Epithelial cell of esophagus (primary cell): ENCODE results near the gene ARPIN.
"Not testable (repeated sequence)": the region's sequence is repeated elsewhere in the genome, so short reads cannot be mapped to it uniquely, and the experiment has no call there.

Experiments used
- DNase-seq: peaks from one replicate; pipeline ENCODE4 v3.0.0; 2010; ENCODE audit warnings: low read depth
- H3K4me3 ChIP-seq: 2 replicates; pipeline ENCODE4 v1.5.1; 2011; ENCODE audit warnings: mild to moderate bottlenecking, low read length, control low read depth
- CTCF ChIP-seq: IDR thresholded peaks from 2 replicates; pipeline ENCODE4 v1.5.1; 2011; ENCODE audit warnings: low read depth, mild to moderate bottlenecking, low read length, control low read depth, inconsistent platforms; ENCODE audit not compliant: insufficient read depth; ENCODE audit errors: missing control alignments

Gene ARPIN

GRCh38 chr15:89939910-89940309, 27.2 kb upstream of the ARPIN start:
- DNase-seq, result no peak
- no peak for TF ChIP-seq CTCF
- no peak overlapping the region for H3K4me3 ChIP-seq

- DNase-seq, H3K4me3 ChIP-seq: not testable (repeated sequence)
Measured at GRCh38 chr15:89939377-89939776, 26.6 kb upstream of the ARPIN start.

GRCh38 chr15:89937365-89938350, 24.9 kb upstream of the ARPIN start:
- H3K4me3 ChIP-seq, result no peak overlapping the region
- DNase-seq, result peak; percentile 43
- TF ChIP-seq CTCF, result no peak

- no peak overlapping the region for H3K4me3 ChIP-seq
- DNase-seq, result no peak
- no peak for TF ChIP-seq CTCF
Measured at GRCh38 chr15:89936786-89937265, 24.1 kb upstream of the ARPIN start.

- H3K4me3 ChIP-seq, result no peak overlapping the region
- no peak for DNase-seq
- no peak for TF ChIP-seq CTCF
Measured at GRCh38 chr15:89936051-89936785, 23.5 kb upstream of the ARPIN start.

- no peak for TF ChIP-seq CTCF
- H3K4me3 ChIP-seq, result no peak overlapping the region
- no peak for DNase-seq
Measured at GRCh38 chr15:89932880-89933279, 20.1 kb upstream of the ARPIN start.

- H3K4me3 ChIP-seq, result no peak overlapping the region
- TF ChIP-seq CTCF, result no peak
- no peak for DNase-seq
Measured at GRCh38 chr15:89928421-89928820, 15.7 kb upstream of the ARPIN start.
